ENCODE results near the gene MYBPC1.

- no peak for TF ChIP-seq CTCF (IDR thresholded peaks at IDR 0.05)
- TF ChIP-seq ZFX (IDR thresholded peaks at IDR 0.05; ENCODE audit: borderline replicate concordance) = no peak
Observed at GRCh38 chr12:101552277-101552676, 42.5 kb upstream of the MYBPC1 start.
